GM19438 (cell line): ENCODE measurements around the gene OR7G2.
"Not testable (repeated sequence)": the region's sequence is repeated elsewhere in the genome, so short reads cannot be mapped to it uniquely, and the experiment has no call there.

Experiments used
- ATAC-seq: cut with Tn5 transposase; IDR thresholded peaks from one replicate; pipeline ENCODE4 v1.9.1; 2021; ENCODE audit warnings: low read depth; ENCODE audit not compliant: unreplicated experiment

OR7G2 gene

GRCh38 chr19:9075064-9075949 lies 32.0 kb downstream of the OR7G2 start:
- no peak for ATAC-seq

- no peak for ATAC-seq
Measured at GRCh38 chr19:9073806-9074205, 33.5 kb downstream of the OR7G2 start.

- not testable (repeated sequence) for ATAC-seq
Measured at GRCh38 chr19:9071720-9072119, 35.6 kb downstream of the OR7G2 start.

GRCh38 chr19:9070066-9070465 lies 37.2 kb downstream of the OR7G2 start:
- ATAC-seq: no peak

GRCh38 chr19:9065457-9066014 lies 41.7 kb downstream of the OR7G2 start:
- ATAC-seq: no peak

- no peak for ATAC-seq
Measured at GRCh38 chr19:9061879-9062278, 45.4 kb downstream of the OR7G2 start.

GRCh38 chr19:9060564-9061340 lies 46.5 kb downstream of the OR7G2 start:
- no peak for ATAC-seq

- no peak for ATAC-seq
Measured at GRCh38 chr19:9058905-9059667, 48.2 kb downstream of the OR7G2 start.

- ATAC-seq: no peak
Measured at GRCh38 chr19:9057505-9058258, 49.6 kb downstream of the OR7G2 start.

GRCh38 chr19:9056131-9056530 lies 51.1 kb downstream of the OR7G2 start:
- not testable (repeated sequence) for ATAC-seq

- ATAC-seq: no peak
Measured at GRCh38 chr19:9054765-9055164, 52.5 kb downstream of the OR7G2 start.

GRCh38 chr19:9054207-9054606 lies 53.1 kb downstream of the OR7G2 start:
- ATAC-seq: no peak

GRCh38 chr19:9053674-9054073 lies 53.6 kb downstream of the OR7G2 start:
- not testable (repeated sequence) for ATAC-seq

- no peak for ATAC-seq
Measured at GRCh38 chr19:9052894-9053293, 54.4 kb downstream of the OR7G2 start.
